ENCODE data around the gene PRTN3.
"Not testable (repeated sequence)": the region's sequence is repeated elsewhere in the genome, so short reads cannot be mapped to it uniquely, and the experiment has no call there.

Gene PRTN3

GRCh38 chr19:810077-810855 lies 30.5 kb upstream of the PRTN3 start:
- Mint-ChIP-seq H3K4me3 (no peak overlapping the region), H3K9me3 (no peaks in the 10 kb centered on the region), H3K4me1 (ENCODE audit: low read depth) (peaks cover 6% of the 10 kb centered on the region), H3K27me3 (ENCODE audit: low read depth) (no peaks in the 10 kb centered on the region), H3K36me3 (ENCODE audit: low read depth) (peaks cover 25% of the 10 kb centered on the region), H3K27ac (no peak overlapping the region)

- Mint-ChIP-seq H3K36me3 (ENCODE audit: low read depth) (peaks cover 30% of the 10 kb centered on the region), H3K27ac (no peak overlapping the region), H3K27me3 (ENCODE audit: low read depth) (no peaks in the 10 kb centered on the region)
Measured at GRCh38 chr19:810883-811489, 29.8 kb upstream of the PRTN3 start.

GRCh38 chr19:811506-812048 lies 29.2 kb upstream of the PRTN3 start:
- H3K4me1 Mint-ChIP-seq (ENCODE audit: low read depth), result peaks cover 6% of the 10 kb centered on the region
- no peak overlapping the region for H3K27ac Mint-ChIP-seq

More at GRCh38 chr19:810883-811489, 29.8 kb upstream of the PRTN3 start:
- Mint-ChIP-seq H3K9me3 (peaks cover 3% of the 10 kb centered on the region), H3K4me3 (no peak overlapping the region), H3K4me1 (ENCODE audit: low read depth) (peaks cover 6% of the 10 kb centered on the region)

GRCh38 chr19:812049-812746 lies 28.6 kb upstream of the PRTN3 start:
- no peak overlapping the region for H3K27ac Mint-ChIP-seq
- H3K4me1 Mint-ChIP-seq (ENCODE audit: low read depth), result peaks cover 6% of the 10 kb centered on the region
- H3K36me3 Mint-ChIP-seq (ENCODE audit: low read depth), result peaks cover 35% of the 10 kb centered on the region

More at GRCh38 chr19:811506-812048, 29.2 kb upstream of the PRTN3 start:
- Mint-ChIP-seq H3K27me3 (ENCODE audit: low read depth) (no peaks in the 10 kb centered on the region), H3K9me3 (peaks cover 4% of the 10 kb centered on the region), H3K36me3 (ENCODE audit: low read depth) (peaks cover 34% of the 10 kb centered on the region), H3K4me3 (no peak overlapping the region)

GRCh38 chr19:812747-813218 lies 28.0 kb upstream of the PRTN3 start:
- Mint-ChIP-seq H3K27ac (no peak overlapping the region), H3K4me3 (no peak overlapping the region), H3K4me1 (ENCODE audit: low read depth) (peaks cover under 1% of the 10 kb centered on the region), H3K27me3 (ENCODE audit: low read depth) (no peaks in the 10 kb centered on the region), H3K9me3 (peaks cover 4% of the 10 kb centered on the region), H3K36me3 (ENCODE audit: low read depth) (peaks cover 29% of the 10 kb centered on the region)

More at GRCh38 chr19:812049-812746, 28.6 kb upstream of the PRTN3 start:
- no peaks in the 10 kb centered on the region for H3K27me3 Mint-ChIP-seq (ENCODE audit: low read depth)
- no peak overlapping the region for H3K4me3 Mint-ChIP-seq
- peaks cover 4% of the 10 kb centered on the region for H3K9me3 Mint-ChIP-seq

- Mint-ChIP-seq H3K4me3 (no peak overlapping the region), H3K4me1 (ENCODE audit: low read depth) (no peaks in the 10 kb centered on the region), H3K36me3 (ENCODE audit: low read depth) (peaks cover 27% of the 10 kb centered on the region), H3K27ac (no peak overlapping the region), H3K27me3 (ENCODE audit: low read depth) (no peaks in the 10 kb centered on the region), H3K9me3 (peaks cover 4% of the 10 kb centered on the region)
Measured at GRCh38 chr19:813219-814151, 27.3 kb upstream of the PRTN3 start.

- no peak overlapping the region for H3K27ac Mint-ChIP-seq
- H3K4me3 Mint-ChIP-seq, result no peak overlapping the region
- peaks cover 27% of the 10 kb centered on the region for H3K36me3 Mint-ChIP-seq (ENCODE audit: low read depth)
- H3K4me1 Mint-ChIP-seq (ENCODE audit: low read depth), result no peaks in the 10 kb centered on the region
- H3K9me3 Mint-ChIP-seq, result peaks cover 4% of the 10 kb centered on the region
- no peaks in the 10 kb centered on the region for H3K27me3 Mint-ChIP-seq (ENCODE audit: low read depth)
Measured at GRCh38 chr19:814152-815078, 26.4 kb upstream of the PRTN3 start.

- H3K4me1 Mint-ChIP-seq (ENCODE audit: low read depth), result no peaks in the 10 kb centered on the region
Measured at GRCh38 chr19:815079-815774, 25.6 kb upstream of the PRTN3 start.

GRCh38 chr19:815775-816499 lies 24.9 kb upstream of the PRTN3 start:
- H3K9me3 Mint-ChIP-seq, result peaks cover 4% of the 10 kb centered on the region

More at GRCh38 chr19:815079-815774, 25.6 kb upstream of the PRTN3 start:
- Mint-ChIP-seq H3K27ac (no peak overlapping the region), H3K36me3 (ENCODE audit: low read depth) (peaks cover 23% of the 10 kb centered on the region), H3K4me3 (no peak overlapping the region), H3K9me3 (peaks cover 4% of the 10 kb centered on the region), H3K27me3 (ENCODE audit: low read depth) (peaks cover 6% of the 10 kb centered on the region)

GRCh38 chr19:816500-816857 lies 24.3 kb upstream of the PRTN3 start:
- peaks cover 12% of the 10 kb centered on the region for H3K27me3 Mint-ChIP-seq (ENCODE audit: low read depth)
- peak overlapping the region; percentile 10 for H3K27ac Mint-ChIP-seq
- H3K36me3 Mint-ChIP-seq (ENCODE audit: low read depth), result peaks cover 16% of the 10 kb centered on the region
- H3K4me3 Mint-ChIP-seq, result no peak overlapping the region
- H3K4me1 Mint-ChIP-seq (ENCODE audit: low read depth), result no peaks in the 10 kb centered on the region
- peaks cover 4% of the 10 kb centered on the region for H3K9me3 Mint-ChIP-seq

More at GRCh38 chr19:815775-816499, 24.9 kb upstream of the PRTN3 start:
- Mint-ChIP-seq H3K4me1 (ENCODE audit: low read depth) (no peaks in the 10 kb centered on the region), H3K4me3 (no peak overlapping the region), H3K36me3 (ENCODE audit: low read depth) (peaks cover 18% of the 10 kb centered on the region), H3K27ac (no peak overlapping the region), H3K27me3 (ENCODE audit: low read depth) (peaks cover 12% of the 10 kb centered on the region)

- Mint-ChIP-seq H3K36me3 (ENCODE audit: low read depth) (peaks cover 10% of the 10 kb centered on the region), H3K27me3 (ENCODE audit: low read depth) (peaks cover 27% of the 10 kb centered on the region)
- H3K4me1 Mint-ChIP-seq (ENCODE audit: low read depth); H3K27ac Mint-ChIP-seq; H3K9me3 Mint-ChIP-seq; H3K4me3 Mint-ChIP-seq: not testable (repeated sequence)
Measured at GRCh38 chr19:820212-820611, 20.6 kb upstream of the PRTN3 start.

- Mint-ChIP-seq H3K4me1 (ENCODE audit: low read depth) (no peaks in the 10 kb centered on the region), H3K27me3 (ENCODE audit: low read depth) (peaks cover 27% of the 10 kb centered on the region), H3K36me3 (ENCODE audit: low read depth) (peaks cover 4% of the 10 kb centered on the region), H3K27ac (no peak overlapping the region), H3K9me3 (no peaks in the 10 kb centered on the region), H3K4me3 (no peak overlapping the region)
Measured at GRCh38 chr19:821231-821824, 19.5 kb upstream of the PRTN3 start.
